Fibroblast of villous mesenchyme (primary cell): ENCODE measurements around the gene KIF13A. TPM values are rescaled to one million over a fixed set of nuclear protein-coding genes. Genes with fewer than 3 reads are reported as not detected.
"Not testable (repeated sequence)": the region's sequence is repeated elsewhere in the genome, so short reads cannot be mapped to it uniquely, and the experiment has no call there.

Experiments used
- DNase-seq: peaks from one replicate; pipeline ENCODE4 v3.0.0-alpha.2; 2010; ENCODE audit warnings: low read depth
- H3K4me3 ChIP-seq: 2 replicates; pipeline ENCODE4 v1.5.1; 2011; ENCODE audit warnings: low read depth, mild to moderate bottlenecking, low read length
- CTCF ChIP-seq: IDR thresholded peaks from 2 replicates; pipeline ENCODE4 v1.5.1; 2012; ENCODE audit warnings: low read depth, mild to moderate bottlenecking, low read length; ENCODE audit not compliant: insufficient read depth
- total RNA-seq: library from RNA; depleted of rRNA; stranded (reverse); fragments of >200 nt; gene quantifications from 2 replicates; pipeline ENCODE4 v1.2.3, GENCODE V29; 2012

Gene KIF13A
- total RNA-seq, 1 donor: 49.2 TPM

GRCh38 chr6:17850281-17850680 is 137.2 kb downstream of the KIF13A start:
- TF ChIP-seq CTCF: no peak
- DNase-seq: no peak
- H3K4me3 ChIP-seq: no peak overlapping the region

GRCh38 chr6:17847203-17847760 is 140.2 kb downstream of the KIF13A start:
- TF ChIP-seq CTCF: no peak
- H3K4me3 ChIP-seq: no peak overlapping the region
- no peak for DNase-seq

- no peak for TF ChIP-seq CTCF
- H3K4me3 ChIP-seq: no peak overlapping the region
Observed at GRCh38 chr6:17846762-17847161, 140.7 kb downstream of the KIF13A start.

GRCh38 chr6:17845598-17845997 is 141.8 kb downstream of the KIF13A start:
- DNase-seq: no peak
- H3K4me3 ChIP-seq: no peak overlapping the region
- no peak for TF ChIP-seq CTCF

More at GRCh38 chr6:17846762-17847161, 140.7 kb downstream of the KIF13A start:
- DNase-seq: no peak

GRCh38 chr6:17844967-17845366 is 142.5 kb downstream of the KIF13A start:
- not testable (repeated sequence) for DNase-seq, H3K4me3 ChIP-seq

- TF ChIP-seq CTCF: no peak
- no peak overlapping the region for H3K4me3 ChIP-seq
- no peak for DNase-seq
Observed at GRCh38 chr6:17842934-17843821, 144.3 kb downstream of the KIF13A start.

GRCh38 chr6:17842014-17842776 is 145.2 kb downstream of the KIF13A start:
- no peak overlapping the region for H3K4me3 ChIP-seq
- TF ChIP-seq CTCF: no peak
- DNase-seq: peak; percentile 14
